Activated naive CD4-positive, alpha-beta T cell treated with anti-CD3 and anti-CD28 coated beads, Interleukin-2, amount 50 U/mL, for 24 hours (primary cell): ENCODE data around the gene ZMPSTE24.
"Not testable (repeated sequence)": the region's sequence is repeated elsewhere in the genome, so short reads cannot be mapped to it uniquely, and the experiment has no call there.

Source experiments
- H3K27ac Mint-ChIP-seq: one replicate; pipeline ENCODE4 v1.8.0; 2021; ENCODE audit warnings: mild to moderate bottlenecking, mixed read lengths
- H3K27me3 Mint-ChIP-seq: one replicate; pipeline ENCODE4 v1.8.0; 2021; ENCODE audit warnings: mixed read lengths
- H3K36me3 Mint-ChIP-seq: one replicate; pipeline ENCODE4 v1.8.0; 2021; ENCODE audit warnings: mixed read lengths
- H3K4me1 Mint-ChIP-seq: one replicate; pipeline ENCODE4 v1.8.0; 2021; ENCODE audit warnings: mixed read lengths
- H3K4me3 Mint-ChIP-seq: one replicate; pipeline ENCODE4 v1.8.0; 2021; ENCODE audit warnings: mild to moderate bottlenecking, mixed read lengths
- H3K9me3 Mint-ChIP-seq: one replicate; pipeline ENCODE4 v1.8.0; 2021; ENCODE audit warnings: mixed read lengths

ZMPSTE24 gene

DNA sequence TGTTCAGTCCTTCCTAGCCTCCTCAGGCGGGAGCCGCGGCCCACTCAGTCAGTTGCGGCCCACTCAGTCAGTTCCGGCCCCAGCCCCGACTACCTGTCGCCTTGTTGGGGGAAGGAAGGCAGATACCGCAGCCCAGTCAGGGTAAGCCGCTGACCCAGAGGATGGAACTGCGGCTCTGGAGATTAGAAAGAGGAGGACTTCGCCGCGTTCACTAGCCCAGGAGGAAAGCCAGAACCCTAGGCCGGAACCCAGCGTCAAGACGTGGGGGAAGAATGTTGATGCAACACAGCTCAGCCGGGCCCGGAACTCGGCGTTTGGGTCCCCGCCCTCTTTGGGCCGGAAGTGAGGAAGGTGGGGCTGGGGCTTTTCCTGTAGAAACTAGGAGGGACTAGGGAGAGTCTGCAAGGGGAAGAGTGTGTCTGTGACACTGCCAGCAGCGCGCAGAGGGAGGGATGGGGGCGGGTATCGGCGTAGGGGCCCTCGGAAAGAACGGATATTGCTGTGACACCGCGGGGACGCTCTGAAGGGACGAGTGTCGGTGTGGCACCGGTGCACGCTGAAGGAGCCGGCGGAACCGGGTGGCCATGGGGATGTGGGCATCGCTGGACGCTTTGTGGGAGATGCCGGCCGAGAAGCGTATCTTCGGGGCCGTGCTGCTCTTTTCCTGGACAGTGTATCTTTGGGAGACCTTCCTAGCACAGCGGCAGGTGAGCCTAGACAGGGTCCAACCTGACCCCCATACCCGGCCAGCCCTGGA is at the start of gene ZMPSTE24:
ZMPSTE24 (plus strand) TSS at position 549 of the 757 bp plus-strand sequence; CDS start at position 585, 36 bp downstream.
- Mint-ChIP-seq H3K27ac (peak within 1 kb of the TSS; percentile 100), H3K36me3 (peaks cover 18% of the 10 kb centered on the region), H3K27me3 (no peaks in the 10 kb centered on the region), H3K9me3 (no peaks in the 10 kb centered on the region), H3K4me1 (peaks cover 46% of the 10 kb centered on the region), H3K4me3 (peak within 1 kb of the TSS; percentile 99)

DNA sequence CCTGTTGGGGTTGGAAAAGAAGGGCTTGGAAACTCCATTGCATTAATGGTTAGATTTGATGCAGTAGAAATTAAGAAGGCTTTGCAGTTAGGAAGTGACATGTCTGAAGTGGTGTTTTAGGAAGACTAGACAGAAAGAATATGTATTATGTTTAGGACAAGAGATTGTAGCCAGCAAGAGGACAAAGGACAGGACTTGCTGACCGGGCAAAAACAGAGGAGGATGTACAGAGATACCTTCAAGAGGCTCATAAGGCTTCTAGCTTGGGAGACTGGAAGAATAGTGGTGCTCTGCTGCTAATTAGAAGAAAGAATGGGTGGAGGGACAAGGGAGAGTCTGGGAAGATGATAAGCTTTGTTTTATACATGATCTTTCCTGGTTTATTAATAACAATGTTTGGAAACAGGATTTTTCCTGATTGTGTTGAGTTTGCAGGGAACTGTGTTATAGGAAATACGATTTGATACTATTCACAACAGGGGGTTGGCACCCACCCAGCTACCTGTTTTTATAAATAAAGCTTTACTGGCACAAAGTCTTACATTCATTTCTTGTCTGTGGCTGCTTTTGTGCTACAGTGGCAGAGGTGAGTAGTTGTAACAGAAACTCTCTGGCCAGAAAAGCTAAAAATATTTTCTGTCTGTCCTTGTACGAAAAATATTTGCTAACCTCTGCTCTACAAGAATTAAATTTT is 47.4 kb upstream of the ZMPSTE24 start:
- Mint-ChIP-seq H3K27me3 (no peaks in the 10 kb centered on the region), H3K4me3 (no peak overlapping the region), H3K27ac (no peak overlapping the region), H3K9me3 (no peaks in the 10 kb centered on the region), H3K36me3 (peaks cover 19% of the 10 kb centered on the region), H3K4me1 (peaks cover 21% of the 10 kb centered on the region)

DNA sequence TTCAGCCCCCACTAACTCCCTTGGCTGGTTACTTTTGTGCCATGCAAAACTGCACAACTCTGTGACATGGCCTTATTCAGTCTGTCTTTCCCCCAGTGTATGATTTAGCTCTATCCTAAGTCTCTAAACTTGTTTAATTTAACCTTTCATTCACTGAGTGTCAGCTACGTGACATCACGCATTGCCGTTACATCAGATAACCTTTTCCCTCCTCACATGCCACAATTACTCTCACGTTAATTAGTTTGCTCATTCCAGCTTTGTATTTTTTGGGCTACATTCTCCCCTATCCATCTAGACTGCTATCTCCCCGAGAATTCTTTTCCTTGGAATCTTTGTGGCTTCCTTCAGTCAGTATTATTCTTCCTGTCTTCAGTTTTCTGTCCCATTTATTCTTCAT is 39.7 kb upstream of the ZMPSTE24 start:
- H3K27ac Mint-ChIP-seq: no peak overlapping the region
- H3K36me3 Mint-ChIP-seq: peaks cover 6% of the 10 kb centered on the region
- no peaks in the 10 kb centered on the region for H3K27me3 Mint-ChIP-seq
- H3K9me3 Mint-ChIP-seq: no peaks in the 10 kb centered on the region
- H3K4me3 Mint-ChIP-seq: no peak overlapping the region
- peaks cover 36% of the 10 kb centered on the region for H3K4me1 Mint-ChIP-seq

DNA sequence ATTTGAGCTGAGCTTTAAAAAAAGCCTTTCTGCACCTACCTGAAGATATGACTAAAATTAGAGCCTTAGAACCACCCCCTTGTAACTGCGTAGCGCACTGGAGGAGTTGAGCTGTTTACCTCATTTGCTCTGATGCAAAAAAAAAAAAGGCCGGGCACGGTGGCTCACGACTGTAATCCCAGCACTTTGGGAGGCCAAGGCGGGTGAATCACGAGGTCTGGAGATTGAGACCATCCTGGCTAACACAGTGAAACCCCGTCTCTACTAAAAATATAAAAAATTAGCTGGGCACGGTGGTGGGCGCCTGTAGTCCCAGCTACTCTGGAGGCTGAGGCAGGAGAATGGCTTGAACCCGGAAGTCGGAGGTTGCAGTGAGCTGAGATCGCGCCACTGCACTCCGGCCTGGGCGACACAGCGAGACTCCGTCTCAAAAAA is 36.5 kb upstream of the ZMPSTE24 start:
- H3K36me3 Mint-ChIP-seq, H3K27me3 Mint-ChIP-seq, H3K27ac Mint-ChIP-seq, H3K4me3 Mint-ChIP-seq, H3K9me3 Mint-ChIP-seq: not testable (repeated sequence)
- peaks cover 28% of the 10 kb centered on the region for H3K4me1 Mint-ChIP-seq

DNA sequence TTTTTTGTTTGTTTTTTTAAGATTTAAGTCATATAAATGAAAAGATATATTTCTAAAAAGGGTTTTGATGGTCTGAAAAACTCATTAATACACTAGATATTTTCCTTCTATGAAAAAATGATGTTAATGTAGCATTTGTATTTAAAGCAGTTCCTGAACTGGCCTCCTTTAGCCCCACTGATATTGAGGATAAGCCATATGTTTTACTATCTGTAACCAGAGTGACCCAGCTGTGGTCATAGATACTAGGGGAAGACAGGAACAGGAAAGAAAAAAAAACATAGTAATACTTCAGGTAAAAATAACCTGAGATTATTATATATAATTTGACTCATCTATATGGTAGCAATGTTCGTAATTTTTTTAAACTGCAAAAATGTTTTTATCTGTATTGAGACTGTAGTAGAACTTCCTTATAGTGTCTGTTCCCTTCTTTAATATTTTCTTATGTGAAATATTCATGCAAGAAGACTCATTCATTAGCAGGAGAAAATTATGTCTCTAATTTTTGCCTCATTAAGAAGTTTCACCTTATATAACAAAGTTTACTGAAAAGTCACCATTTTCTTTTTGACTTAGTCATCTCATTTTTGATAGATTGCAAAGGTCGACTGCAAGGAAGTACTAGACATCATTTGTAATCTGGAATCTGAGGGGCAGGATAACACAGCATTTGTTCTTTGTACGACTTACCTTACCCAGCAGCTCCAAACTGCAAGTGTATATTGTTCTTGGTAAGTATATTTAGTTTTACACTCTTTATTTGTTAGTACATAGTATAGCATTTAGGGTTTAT is 35.9 kb upstream of the ZMPSTE24 start:
- Mint-ChIP-seq H3K9me3 (no peaks in the 10 kb centered on the region), H3K27ac (no peak overlapping the region), H3K4me3 (no peak overlapping the region), H3K36me3 (peaks cover 5% of the 10 kb centered on the region), H3K27me3 (no peaks in the 10 kb centered on the region), H3K4me1 (peaks cover 27% of the 10 kb centered on the region)

DNA sequence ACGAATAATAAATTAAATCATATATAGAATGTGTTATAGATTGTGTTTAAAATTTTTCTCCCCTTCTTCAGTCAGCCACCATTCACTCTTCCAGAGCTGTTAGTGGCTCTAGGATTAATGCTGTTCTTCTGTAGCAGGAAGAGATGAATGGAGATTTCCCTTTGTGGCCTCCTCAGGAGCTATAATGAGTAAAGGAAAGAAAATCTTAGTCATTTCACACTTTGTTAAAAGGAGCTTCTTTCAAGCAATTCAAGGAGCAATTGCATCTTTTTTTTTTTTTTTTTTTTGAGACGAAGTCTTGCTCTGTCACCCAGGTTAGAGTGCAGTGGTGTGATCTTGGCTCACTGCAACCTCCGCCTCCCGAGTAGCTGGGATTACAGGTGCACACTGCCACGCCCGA is 34.0 kb upstream of the ZMPSTE24 start:
- H3K9me3 Mint-ChIP-seq: no peaks in the 10 kb centered on the region
- H3K27me3 Mint-ChIP-seq: no peaks in the 10 kb centered on the region
- H3K27ac Mint-ChIP-seq: no peak overlapping the region
- H3K36me3 Mint-ChIP-seq: peaks cover 5% of the 10 kb centered on the region
- peaks cover 21% of the 10 kb centered on the region for H3K4me1 Mint-ChIP-seq
- no peak overlapping the region for H3K4me3 Mint-ChIP-seq

DNA sequence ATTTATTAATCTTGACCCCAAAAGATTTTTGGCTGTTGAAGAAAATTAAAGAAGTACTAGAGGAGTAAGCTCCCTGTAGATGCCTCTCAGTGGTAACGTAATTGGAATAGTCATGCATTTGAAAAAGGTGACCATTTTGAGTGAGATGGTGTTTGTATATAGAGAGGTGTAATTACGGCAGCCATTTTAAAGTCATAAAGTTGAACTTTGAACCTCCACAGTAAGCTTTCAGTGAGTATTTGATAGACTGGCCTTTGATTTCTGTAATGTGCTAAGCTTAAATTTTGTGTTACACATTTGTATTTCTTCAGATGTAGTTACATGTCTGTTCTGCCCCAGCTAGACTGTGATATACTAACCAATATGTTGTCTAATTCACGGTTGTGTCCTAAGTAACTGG is 31.8 kb upstream of the ZMPSTE24 start:
- H3K4me3 Mint-ChIP-seq: no peak overlapping the region
- H3K27ac Mint-ChIP-seq: no peak overlapping the region
- H3K4me1 Mint-ChIP-seq: peaks cover 20% of the 10 kb centered on the region
- H3K9me3 Mint-ChIP-seq: no peaks in the 10 kb centered on the region
- peaks cover 12% of the 10 kb centered on the region for H3K36me3 Mint-ChIP-seq
- no peaks in the 10 kb centered on the region for H3K27me3 Mint-ChIP-seq

DNA sequence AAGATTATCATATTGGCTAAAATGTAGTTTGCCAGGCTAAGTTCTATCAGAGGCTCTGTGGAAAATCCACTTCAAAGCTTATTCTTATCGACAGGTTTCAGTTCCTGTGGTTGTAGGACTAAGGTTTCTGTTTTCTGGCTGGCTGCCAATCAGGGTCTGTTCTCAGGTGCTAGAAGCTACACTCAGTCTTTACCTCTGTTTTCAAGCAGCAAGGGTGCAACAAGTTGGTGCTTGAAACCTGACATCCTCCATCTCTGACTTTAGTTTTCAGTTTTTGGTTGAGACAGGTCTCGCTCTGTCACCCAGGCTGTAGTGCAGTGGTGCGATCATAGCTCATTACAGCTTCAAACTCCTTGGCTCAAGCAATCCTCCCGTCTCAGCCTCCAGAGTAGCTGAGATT is 25.6 kb upstream of the ZMPSTE24 start:
- Mint-ChIP-seq H3K4me1 (peaks cover 22% of the 10 kb centered on the region), H3K36me3 (peaks cover 39% of the 10 kb centered on the region), H3K27me3 (no peaks in the 10 kb centered on the region), H3K9me3 (no peaks in the 10 kb centered on the region), H3K4me3 (no peak overlapping the region), H3K27ac (no peak overlapping the region)

DNA sequence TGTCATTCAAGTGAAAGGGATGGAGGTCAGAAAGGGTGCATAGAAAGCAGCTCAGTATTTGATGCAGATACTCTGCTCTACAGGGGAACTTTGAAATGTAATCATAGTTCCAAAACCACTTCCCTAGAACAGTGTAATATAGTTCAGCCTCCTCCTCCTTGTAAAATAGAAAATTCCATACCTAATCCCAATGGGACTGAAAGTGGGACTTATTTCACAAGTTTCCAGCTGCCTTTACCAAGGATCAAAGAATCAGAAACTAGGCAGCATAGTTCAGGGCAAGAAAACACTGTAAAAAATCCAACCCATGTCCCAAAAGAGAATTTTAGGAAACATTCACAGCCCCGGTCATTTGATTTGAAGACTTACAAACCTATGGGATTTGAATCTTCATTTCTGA is 18.4 kb upstream of the ZMPSTE24 start:
- Mint-ChIP-seq H3K27me3 (no peaks in the 10 kb centered on the region), H3K36me3 (peaks cover 32% of the 10 kb centered on the region), H3K4me3 (no peak overlapping the region), H3K27ac (no peak overlapping the region), H3K4me1 (peaks cover 22% of the 10 kb centered on the region), H3K9me3 (no peaks in the 10 kb centered on the region)

DNA sequence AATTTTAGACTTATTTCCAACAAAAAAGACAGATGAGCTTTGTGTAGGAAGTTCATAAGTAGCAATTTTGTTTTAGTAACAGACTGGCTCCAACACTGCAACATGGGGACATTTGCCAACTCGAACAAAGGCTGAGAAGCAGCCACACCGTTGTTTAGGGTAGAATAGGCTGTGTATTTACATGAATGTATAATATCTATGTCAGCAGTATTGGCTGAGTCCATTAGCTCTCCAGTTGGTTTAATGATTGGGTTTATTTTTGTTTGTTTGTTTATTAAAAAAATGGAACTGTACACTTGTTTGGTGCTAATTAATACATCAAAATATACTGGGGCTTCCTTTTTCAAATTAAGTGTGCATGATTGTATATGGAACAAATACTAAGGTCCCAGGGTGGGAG is 17.6 kb upstream of the ZMPSTE24 start:
- H3K36me3 Mint-ChIP-seq: peaks cover 30% of the 10 kb centered on the region
- no peaks in the 10 kb centered on the region for H3K27me3 Mint-ChIP-seq
- H3K4me3 Mint-ChIP-seq: no peak overlapping the region
- H3K9me3 Mint-ChIP-seq: no peaks in the 10 kb centered on the region
- no peak overlapping the region for H3K27ac Mint-ChIP-seq
- peaks cover 22% of the 10 kb centered on the region for H3K4me1 Mint-ChIP-seq

DNA sequence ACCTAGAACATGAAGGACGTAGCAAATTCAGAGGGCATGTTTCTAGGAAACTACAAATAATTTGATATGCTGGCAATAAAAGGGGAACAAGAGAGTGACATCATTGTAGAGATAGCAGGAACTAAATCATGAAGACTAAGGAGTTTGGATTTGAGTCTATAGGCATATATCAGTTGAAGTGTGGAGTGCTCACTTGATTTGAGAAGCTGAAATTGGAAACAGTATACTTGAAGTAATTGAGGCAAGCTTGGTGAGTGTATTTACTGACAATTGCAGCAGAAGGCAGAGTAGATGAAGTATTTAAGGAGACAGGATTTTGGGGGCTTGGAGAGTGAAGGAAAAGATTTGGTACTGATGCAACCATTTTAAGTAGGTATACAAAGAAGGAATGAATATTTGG is 16.7 kb upstream of the ZMPSTE24 start:
- Mint-ChIP-seq H3K27me3 (no peaks in the 10 kb centered on the region), H3K4me3 (peak overlapping the region; percentile 45), H3K27ac (peak overlapping the region; percentile 83), H3K9me3 (no peaks in the 10 kb centered on the region), H3K4me1 (peaks cover 22% of the 10 kb centered on the region), H3K36me3 (peaks cover 24% of the 10 kb centered on the region)

DNA sequence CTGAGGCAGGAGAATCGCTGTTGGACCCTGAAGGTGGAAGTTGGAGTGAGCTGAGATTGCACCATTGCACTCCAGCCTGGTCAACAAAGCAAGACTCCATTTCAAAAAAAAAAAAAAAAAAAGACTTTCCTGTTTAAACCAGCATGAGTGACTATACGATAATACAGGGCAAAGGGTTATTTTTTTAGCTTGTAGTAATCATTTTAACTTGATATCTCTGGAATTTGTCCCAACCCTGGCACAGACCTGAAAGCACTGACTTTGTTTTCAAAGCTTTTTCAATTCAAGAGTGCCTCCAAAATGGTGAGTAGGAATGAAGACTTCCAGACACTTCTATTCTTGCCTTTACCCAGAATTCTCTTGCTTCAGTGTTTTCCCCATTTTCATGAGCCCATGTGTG is 14.7 kb upstream of the ZMPSTE24 start:
- H3K27ac Mint-ChIP-seq: no peak overlapping the region
- H3K4me3 Mint-ChIP-seq: no peak overlapping the region
- H3K4me1 Mint-ChIP-seq: peaks cover 19% of the 10 kb centered on the region
- no peaks in the 10 kb centered on the region for H3K9me3 Mint-ChIP-seq
- H3K36me3 Mint-ChIP-seq: peaks cover 7% of the 10 kb centered on the region
- no peaks in the 10 kb centered on the region for H3K27me3 Mint-ChIP-seq

DNA sequence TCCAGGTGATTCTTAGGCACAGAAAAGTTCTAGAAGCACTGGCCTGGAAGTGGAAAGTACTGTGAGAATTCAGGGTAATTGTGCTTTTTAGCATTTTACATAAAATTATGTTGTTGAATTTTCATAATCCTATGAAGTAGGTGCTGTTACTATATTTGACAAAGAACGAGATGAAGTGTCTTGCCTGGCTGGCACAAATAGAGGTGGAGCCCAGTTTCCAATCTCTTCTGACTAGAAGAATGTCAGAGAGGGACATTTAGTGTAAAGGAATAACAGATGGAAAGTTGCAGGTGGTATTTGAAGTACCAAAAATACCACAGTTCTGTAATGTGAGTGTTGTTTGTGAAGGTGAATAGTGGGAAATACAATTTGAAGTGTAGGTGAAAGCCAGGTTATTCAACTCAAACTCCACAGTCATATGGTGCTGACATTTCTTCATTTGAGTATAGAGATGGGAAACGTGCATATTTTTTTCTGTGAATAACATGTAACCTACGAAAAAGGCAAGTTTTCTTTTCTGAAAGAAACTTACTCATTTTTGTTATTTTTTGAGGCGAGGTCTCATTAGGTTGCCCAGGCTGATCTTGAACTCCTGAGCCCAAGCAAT is 13.8 kb upstream of the ZMPSTE24 start:
- Mint-ChIP-seq H3K4me3 (no peak overlapping the region), H3K4me1 (peaks cover 17% of the 10 kb centered on the region), H3K27ac (peak overlapping the region; percentile 43), H3K36me3 (peaks cover 2% of the 10 kb centered on the region), H3K27me3 (no peaks in the 10 kb centered on the region), H3K9me3 (no peaks in the 10 kb centered on the region)

DNA sequence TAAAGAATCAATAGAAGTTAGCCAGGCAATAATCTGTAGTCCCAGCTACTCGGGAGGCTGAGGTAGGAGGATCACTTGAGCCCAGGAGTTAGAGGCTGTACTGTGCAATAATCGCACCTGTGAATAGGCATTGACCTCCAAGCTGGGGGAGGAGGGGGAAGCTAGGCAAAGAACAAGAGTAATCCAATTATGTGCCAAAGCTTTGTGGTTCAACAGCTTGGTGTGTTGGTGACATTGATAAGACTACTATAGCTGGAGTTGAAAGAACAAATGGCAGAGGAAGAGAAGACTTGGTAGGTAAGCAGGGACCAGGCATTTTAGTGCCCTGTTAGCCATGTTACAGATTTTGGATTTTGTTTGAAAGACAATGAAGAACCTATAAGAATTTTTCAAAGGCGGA is 12.3 kb upstream of the ZMPSTE24 start:
- Mint-ChIP-seq H3K36me3 (no peaks in the 10 kb centered on the region), H3K9me3 (no peaks in the 10 kb centered on the region), H3K27ac (no peak overlapping the region), H3K27me3 (no peaks in the 10 kb centered on the region), H3K4me3 (no peak overlapping the region), H3K4me1 (peaks cover 13% of the 10 kb centered on the region)

DNA sequence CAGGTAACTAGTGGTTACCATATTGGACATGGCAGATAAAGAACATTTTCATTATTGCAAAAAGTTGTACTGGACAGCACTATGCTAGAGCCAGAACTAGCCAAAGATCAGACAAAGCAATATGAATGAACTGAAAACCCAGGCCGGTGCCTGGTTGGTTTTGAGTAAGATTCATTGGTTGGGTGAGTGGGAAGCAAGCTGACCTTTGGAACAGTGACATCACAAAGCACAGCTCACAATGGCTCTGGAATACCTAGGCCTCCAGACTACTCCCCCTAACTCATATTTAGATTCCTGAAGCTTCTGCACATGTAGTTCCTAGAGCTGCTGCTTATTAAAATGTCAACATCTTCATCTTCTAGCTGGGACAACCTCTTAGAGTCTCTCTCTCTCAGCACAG is 10.4 kb upstream of the ZMPSTE24 start, which contains the start of gene TMCO2:
TMCO2 (plus strand) TSS at position 283 of the 400 bp plus-strand sequence; CDS start at position 340, 57 bp downstream.
- Mint-ChIP-seq H3K27me3 (no peaks in the 10 kb centered on the region), H3K4me1 (no peaks in the 10 kb centered on the region), H3K36me3 (no peaks in the 10 kb centered on the region), H3K9me3 (no peaks in the 10 kb centered on the region), H3K4me3 (no peak within 1 kb of the TSS), H3K27ac (no peak within 1 kb of the TSS)
